Ecto neural progenitor cell (in vitro differentiated cells): ENCODE measurements around the gene NUB1.

Experiments
- DNase-seq: peaks from one replicate; pipeline ENCODE4 v3.0.0-alpha.2; 2018; ENCODE audit warnings: low spot score

Gene NUB1

DNA sequence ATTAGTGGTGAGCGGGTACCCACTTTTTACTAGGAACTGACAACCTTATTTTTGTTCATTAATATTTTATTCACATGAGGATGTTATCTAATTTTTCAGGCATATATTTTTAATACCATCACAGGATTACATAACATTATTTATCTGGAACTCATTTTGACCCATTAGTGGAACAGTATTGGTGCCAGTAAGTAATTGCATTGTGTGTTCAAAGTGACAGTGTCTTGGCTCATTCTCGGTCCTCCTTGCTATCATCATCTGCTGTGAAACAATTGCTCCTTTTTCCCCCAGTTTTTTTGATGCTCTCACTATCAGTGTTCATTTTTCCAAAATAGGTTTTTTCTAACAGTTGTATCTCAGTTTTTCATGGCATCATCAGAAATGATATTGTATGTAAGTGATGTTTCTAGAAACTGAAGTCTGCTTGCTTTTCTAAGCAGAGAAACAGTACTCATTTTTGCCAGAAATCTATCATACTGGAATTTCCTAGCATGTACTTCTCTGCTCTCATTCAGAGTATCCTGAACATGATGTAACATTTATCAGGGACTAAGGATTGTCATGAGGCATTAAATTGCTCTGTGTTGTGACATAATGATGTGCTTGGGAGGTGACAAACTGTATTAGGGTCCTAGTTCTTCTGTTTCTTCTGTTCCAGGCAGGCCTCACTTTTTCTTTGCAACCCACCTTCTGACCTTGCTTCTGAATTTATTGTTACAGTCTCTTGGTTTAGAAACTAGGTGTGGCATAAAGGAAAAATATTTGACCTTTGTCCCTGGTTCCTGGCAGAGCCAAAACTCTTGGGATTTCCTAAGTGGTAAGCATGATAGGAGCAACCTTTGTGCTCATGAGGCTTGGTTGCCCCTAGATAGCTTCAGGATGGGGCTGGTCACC lies 4.2 kb downstream of the NUB1 start:
- DNase-seq: no peak

- no peak for DNase-seq
Measured at GRCh38 chr7:151346470-151346769, 4.8 kb downstream of the NUB1 start.

DNA sequence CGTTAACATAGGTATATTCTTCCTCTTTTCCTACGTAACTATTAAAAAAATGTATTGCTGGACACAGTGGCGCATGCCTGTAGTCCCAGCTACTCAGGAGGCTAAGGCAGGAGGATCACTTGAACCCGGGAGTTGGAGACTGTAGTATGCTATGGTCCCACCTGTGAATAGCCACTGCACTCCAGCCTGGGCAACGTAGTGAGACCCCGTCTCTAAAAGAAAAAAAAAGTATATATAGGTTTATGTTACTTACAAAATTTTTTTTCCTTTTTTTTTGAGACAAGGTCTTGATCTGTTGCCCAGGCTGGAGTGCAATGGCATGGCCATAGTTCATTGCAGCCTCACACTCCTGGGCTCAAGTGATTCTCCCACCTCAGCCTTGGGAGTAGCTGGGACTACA lies 5.6 kb downstream of the NUB1 start:
- no peak for DNase-seq

GRCh38 chr7:151348970-151349369 lies 7.4 kb downstream of the NUB1 start:
- no peak for DNase-seq

DNA sequence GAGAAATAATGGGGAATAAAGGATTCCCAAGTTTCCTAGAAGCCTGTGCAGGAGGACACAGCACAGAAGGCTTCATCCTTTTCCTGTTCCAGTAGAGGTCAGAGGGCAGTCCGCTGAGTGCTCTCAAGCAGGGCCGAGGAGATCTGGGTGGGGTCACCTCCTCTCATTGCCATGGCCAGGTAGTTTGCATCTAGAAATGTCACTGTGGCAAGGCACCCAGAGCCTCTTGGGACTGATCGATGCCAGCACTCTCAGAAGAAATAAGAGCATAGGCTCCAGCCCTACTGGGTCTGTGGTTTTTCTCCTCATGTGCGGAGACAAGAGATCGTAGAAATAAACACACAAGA lies 7.9 kb downstream of the NUB1 start:
- no peak for DNase-seq

DNA sequence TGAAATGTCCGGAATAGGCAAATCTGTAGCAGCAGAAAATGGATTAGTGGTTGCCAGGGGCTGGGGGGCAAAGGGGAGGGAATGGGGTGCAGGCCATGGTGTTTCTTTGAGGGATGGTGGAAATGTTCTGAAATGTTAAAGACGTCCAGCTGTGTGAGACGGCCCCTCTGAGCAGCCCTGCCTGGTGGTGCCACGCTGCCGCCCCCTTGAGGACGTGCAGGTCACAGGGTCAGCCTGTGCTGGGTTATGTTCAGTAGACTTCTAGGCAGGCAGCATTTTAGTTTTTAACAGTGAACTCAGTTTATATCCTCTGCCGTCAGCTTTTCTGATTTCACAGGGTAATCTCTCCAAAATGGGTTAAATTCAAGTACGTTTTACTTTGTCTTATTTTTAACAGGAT lies 9.4 kb downstream of the NUB1 start:
- no peak for DNase-seq

DNA sequence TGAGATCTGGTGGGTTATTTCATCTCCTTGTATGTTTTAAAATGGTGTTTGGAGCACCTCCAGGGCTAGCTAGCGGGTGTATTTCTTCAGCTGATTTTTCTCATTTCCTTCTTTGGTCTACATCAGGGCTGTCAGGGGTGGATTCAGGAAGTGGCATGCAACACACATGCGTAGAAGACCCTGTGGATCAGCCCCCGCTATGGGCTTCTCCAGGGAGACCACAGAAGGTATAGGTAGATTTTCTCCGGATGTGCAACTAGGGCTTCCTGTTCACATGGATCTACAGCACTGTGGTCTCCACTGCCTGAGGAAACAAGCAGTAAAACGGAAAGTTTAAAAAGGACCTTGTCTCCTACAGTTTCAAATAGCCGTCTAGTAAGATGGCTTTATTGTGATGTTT lies 10.4 kb downstream of the NUB1 start:
- no peak for DNase-seq

DNA sequence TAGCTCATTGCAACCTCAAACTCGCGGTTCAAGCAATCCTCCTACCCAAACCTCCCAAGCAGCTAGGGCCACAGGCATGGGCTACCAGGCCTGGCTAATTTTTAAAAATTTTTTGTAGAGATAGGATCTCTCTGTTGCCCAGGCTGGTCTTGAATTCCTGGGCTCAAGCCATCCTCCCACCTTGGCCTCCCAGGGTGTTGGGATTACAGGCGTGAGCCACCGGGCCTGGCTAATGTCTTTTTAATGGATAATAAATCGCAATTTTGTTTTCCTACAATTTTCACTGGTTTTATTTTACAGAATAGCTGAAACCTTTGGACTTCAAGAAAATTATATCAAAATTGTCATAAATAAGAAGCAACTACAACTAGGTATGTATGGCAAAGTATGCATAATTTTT lies 10.9 kb downstream of the NUB1 start:
- DNase-seq: no peak

GRCh38 chr7:151361193-151361959 lies 19.8 kb downstream of the NUB1 start:
- no peak for DNase-seq

GRCh38 chr7:151363182-151363581 lies 21.6 kb downstream of the NUB1 start:
- DNase-seq: no peak

DNA sequence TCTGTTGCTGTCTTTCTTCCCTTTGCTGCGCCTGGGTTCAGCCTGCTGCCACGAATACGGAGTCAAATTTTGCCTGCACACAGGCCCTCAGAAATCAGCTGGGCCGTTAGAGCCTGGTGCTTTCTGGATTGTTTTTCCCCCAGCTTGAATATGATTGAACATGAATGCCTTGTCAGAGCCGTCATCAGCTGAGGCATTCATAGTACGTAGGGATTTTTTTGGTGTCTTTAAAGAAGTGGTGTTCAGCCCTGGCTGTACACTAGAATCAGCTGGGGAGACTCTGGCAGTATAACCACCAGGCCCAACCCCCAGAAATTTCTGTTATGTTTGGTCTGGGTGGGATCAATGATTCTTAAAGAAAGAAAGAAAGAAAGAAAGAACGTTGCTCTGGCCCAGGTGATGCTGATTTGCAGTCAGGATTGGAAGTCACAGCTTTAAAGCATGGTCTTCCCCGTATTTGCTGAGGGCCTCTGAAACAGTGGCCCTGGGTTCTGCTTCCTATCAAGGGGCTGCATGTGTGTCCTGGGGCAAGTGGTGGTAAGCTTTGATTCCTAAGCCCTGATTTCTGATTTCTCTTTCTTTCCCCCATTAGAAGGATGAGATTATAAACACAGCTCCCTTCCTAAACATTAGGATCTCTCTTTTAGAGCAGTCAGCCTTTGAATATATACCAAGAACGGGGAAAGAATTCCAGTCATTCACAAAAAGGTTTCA lies 24.7 kb downstream of the NUB1 start:
- no peak for DNase-seq

GRCh38 chr7:151366880-151367222 lies 25.2 kb downstream of the NUB1 start:
- DNase-seq: no peak

DNA sequence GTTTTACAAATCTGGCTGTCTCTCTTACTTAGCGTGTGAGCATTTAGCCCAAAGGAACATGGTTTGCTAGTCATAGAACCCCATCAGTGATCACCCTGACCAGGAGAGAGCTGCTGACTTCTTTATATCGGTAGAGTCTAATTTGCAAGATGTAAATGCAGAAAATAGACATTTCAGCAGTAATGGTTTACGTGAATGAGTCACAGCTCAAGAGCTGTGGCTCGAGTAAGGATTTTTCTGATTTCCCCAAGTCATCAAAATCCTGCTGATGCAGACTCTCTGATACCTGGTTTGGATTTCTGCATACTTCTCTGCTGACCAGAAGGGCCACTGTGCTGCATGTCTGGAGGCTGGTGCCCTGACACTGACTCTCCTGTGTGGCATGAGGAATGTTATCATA lies 25.7 kb downstream of the NUB1 start:
- no peak for DNase-seq

DNA sequence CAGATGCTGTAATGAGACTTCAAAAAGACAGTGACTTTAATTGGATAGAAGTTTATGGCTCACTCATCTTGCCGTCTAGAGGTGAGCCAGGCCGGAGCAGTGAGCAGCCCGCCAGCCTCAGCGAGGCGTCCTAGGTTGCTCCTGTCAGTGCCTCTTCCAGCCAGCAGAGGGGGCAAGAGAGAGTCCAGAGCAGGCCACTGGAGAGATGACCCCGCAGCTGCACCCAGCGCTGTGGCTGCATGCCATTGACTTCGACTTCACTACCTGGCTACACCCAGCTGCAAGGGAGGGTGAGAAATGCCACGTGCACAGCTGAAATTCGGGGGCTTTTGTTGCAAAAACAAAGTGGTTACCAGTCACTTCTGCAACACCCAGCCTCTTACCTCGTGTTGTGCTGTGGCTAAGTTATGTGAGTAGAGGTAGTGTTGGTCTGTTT lies 26.5 kb downstream of the NUB1 start:
- peak; percentile 88 for DNase-seq

GRCh38 chr7:151371266-151371665 lies 29.7 kb downstream of the NUB1 start:
- DNase-seq: no peak

DNA sequence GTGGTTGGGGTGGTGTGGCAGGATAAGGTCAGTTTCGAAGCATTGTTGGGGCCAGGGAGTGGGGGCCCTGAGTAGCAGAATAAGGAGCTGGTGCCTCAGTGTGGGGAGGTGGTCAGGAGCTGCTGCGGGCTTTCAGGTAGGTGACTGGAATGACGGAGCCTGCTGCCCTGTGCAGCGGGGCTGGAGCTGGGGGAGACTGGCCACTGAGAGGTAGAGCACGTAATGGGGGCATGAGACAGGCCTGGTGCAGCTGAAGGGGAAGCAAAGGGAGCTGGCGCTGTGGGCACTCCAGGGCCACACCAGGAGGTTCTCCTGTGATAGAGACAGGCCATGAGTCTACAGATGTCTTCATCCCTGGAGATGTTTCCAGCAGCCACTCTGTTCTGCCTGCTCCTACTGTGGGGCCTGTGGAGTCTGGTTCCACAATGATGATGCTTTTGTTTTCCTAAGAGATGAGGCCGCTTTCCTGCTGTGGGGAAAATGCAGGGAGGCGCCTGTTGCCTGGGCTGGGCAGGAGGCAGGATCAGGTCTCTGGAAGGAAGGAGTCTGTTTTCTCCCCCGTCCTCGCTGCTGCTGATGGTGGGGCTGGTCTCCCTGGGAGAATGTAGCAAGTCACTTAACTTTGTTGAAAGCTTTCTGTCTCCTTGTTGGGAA lies 31.1 kb downstream of the NUB1 start:
- no peak for DNase-seq

DNA sequence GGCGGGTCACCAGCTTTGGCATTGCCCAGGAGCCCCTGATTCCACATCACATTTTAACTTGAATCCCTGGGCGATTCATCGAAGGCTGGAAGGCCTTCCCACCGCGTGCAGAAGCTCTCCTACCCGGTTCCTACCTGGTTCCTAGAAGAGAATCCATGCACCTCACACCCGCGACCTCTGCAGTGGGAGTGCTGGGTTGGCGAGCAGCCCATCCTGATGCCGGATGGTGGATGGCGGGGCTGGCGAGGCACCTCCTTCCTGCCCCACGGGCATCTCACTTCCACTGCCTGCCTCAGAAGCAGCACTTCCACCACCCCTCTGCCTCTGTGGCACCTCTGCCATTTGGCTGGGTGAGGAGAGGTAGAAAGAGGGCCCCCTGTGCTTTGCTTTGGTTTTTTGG lies 32.0 kb downstream of the NUB1 start:
- no peak for DNase-seq

DNA sequence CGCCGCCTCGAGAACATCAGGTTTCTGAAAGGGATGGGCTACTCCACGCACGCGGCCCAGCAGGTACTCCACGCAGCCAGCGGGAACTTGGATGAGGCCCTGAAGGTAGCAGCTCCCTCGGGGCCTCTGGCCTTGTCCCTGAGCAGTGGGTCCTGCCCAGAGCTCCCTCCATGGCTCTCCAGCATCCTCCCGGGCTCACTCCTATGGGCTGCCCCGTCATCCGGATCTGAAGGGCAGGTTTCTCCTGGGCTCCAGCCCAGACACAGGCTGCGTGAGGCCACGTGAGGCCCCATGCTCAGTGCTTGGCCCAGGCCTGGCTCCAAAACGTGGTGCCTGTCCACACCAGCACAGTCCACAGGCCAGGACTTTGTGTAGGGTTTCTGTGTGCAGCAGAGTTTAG lies 32.5 kb downstream of the NUB1 start:
- no peak for DNase-seq

GRCh38 chr7:151374726-151375125 lies 33.1 kb downstream of the NUB1 start:
- no peak for DNase-seq

- no peak for DNase-seq
Measured at GRCh38 chr7:151375530-151376217, 34.1 kb downstream of the NUB1 start.

DNA sequence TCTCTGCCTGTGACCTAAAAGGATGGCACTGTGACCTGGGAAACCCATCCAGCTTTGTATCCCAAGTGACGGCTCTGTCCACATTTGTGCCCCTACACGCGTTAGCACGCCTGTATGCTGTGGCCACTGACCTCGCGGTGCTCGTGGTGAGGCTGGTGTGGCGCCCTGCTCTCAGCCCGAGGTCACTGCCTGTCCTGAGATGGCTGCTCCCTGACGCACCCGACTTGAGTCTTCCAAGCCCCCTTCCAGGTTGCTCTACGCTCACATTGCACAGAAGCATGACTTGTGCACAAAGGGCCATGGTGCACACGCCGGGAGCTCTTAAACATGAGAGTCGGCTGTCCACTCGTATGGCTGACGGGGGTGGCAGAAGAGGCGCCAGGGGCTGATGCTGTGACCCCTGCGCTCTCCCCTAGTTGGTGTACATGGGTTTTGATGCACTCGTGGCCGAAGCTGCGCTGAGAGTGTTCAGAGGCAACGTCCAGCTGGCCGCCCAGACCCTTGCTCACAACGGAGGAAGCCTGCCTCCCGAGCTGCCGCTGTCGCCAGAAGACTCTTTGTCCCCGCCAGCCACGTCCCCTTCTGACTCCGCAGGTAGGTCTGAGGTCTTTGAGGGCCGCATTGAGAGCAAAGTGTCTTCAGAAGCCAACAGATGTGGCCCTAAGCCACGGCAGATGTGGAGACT lies 34.7 kb downstream of the NUB1 start:
- no peak for DNase-seq
